HG03060 (cell line): ENCODE data around the gene CNN1.
"Not testable (repeated sequence)": the region's sequence is repeated elsewhere in the genome, so short reads cannot be mapped to it uniquely, and the experiment has no call there.

ENCODE experiments used
- ATAC-seq: cut with Tn5 transposase; IDR thresholded peaks from one replicate; pipeline ENCODE4 v1.9.1; 2021; ENCODE audit warnings: low read depth, moderate number of reproducible peaks; ENCODE audit not compliant: unreplicated experiment

CNN1 gene

DNA sequence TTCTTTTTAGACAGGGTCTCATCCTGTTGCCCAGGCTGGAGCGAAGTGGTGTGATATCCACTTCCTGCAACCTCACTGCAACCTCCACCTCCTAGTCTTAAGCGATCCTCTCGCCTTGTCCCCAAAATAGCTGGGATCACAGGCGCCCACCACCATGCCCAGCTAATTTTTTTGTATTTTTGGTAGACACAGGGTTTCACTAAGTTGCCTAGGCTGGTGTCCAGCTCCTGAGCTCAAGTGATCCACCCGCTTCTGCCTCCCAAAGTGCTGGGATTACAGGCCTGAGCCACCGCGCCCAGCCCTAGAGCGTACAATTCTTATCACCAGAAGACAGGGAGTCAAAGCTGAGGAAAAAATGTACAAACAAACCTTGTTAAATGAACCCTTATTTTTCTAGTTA, 24.9 kb downstream of the CNN1 start:
- no peak for ATAC-seq

DNA sequence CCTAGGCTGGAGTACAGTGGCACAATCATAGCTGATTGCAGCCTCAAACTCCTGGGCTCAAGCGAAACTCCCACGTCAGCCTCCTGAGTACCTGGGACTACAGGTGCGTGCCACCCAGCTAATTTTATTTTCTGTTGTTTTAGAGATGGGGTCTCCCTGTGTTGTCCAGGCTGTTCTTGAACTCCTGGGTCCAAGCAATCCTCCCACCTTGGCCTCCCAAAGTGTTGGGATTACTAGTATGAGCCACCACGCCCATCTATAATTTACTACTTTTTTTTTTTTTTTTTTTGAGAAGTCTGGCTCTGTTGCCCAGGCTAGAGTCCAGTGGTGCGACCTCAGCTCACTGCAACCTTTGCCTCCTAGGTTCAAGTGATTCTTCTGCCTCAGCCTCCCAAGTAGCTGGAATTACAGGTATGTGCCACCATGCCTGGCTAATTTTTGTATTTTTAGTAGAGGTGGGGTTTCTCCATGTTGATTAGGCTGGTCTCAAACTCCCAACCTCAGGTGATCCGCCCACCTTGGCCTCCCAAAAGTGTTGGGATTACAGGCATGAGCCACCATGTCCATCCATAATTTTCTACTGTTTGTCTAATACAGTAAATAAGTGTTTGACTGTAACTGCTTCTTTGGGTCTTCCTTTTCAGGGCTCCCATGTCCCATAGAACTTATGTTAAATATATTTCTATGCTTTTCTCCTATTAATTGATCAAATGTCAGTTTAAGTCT, 25.6 kb downstream of the CNN1 start:
- ATAC-seq, result not testable (repeated sequence)

DNA sequence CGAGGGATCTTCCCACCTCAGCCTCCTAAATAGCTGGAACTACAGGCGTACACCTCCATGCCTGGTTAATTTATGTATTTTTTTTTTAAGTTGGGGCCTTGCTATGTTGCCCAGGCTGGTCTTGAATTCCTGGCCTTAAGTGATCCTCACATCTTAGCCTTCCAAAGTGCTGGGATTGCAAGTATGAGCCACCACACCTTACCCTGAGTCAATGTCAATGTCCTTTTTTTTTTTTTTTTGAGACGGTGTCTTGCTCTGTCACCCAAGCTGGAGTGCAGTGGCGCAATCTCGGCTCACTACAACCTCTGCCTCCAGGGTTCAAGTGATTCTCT, 27.0 kb downstream of the CNN1 start:
- ATAC-seq, result not testable (repeated sequence)

DNA sequence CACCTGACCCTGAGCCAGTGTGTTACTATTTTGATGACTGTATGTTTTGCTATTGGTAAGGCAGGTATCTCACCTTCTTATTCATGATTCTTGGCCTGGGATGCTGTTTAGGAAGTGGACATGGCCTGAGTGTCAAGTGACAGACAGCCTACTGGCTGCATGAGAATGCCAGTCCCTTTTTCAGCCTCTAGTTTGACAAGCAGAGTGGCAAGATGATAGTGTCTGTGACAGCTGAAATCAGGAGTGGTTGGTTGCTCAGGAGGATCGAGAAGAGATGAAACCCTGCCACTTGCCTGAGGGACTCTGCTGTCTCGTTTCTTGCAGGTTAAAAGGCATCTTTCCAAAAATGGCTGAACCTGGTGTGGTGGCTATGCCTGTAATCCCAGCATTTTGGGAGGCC, 27.5 kb downstream of the CNN1 start:
- no peak for ATAC-seq

DNA sequence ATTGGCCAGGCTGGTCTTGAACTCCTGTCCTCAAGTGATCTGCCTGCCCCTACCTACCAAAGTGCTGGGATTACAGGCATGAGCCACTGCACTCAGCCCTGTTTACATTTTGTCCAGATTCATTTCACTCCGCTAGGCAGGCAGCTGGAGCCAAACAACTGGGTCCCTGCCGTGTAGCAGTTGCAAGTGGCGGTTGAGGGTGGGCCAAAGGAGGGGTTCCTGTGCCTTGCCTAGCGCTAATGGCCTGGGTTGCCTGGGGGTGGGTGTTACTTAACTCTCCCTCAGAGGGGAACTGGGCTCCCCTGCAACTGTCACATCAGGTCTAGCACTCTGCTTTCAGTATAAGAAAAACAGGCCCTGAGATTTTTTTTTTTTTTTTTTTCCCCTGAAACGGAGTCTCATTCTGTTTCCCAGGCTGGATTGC, 31.4 kb downstream of the CNN1 start:
- no peak for ATAC-seq

DNA sequence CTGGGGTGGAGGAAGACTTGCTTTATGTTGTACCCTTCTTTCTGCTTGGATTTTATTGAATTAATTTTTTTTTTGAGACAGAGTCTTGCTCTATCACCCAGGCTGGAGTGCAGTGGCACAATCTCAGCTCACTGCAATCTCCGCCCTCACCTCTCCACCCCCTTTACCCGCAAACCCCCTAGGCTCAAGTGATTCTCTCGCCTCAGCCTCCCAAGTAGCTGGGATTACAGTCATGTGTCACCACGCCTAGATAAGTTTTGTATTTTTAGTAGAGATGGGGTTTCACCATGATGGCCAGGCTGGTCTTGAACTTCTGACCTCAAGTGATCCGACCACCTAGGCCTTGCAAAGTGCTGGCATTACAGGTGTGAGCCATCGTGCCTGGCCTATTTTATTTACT, 34.7 kb downstream of the CNN1 start:
- ATAC-seq, result not testable (repeated sequence)

DNA sequence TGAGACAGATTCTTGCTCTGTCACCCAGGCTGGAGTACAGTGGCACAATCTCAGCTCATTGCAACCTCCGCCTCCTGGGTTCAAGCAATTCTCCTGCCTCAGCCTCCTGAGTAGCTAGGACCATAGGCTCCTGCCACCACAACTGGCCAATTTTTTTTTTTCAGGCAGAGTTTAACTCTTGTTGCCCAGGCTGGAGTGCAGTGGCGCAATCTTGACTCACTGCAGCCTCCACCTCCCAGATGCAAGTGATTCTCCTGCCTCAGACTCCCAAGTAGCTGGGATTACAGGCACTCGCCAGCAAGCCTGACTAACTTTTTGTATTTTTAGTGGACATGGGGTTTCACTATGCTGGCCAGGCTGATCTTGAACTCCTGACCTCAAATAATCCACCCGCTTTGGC, 35.1 kb downstream of the CNN1 start:
- ATAC-seq, result not testable (repeated sequence)

DNA sequence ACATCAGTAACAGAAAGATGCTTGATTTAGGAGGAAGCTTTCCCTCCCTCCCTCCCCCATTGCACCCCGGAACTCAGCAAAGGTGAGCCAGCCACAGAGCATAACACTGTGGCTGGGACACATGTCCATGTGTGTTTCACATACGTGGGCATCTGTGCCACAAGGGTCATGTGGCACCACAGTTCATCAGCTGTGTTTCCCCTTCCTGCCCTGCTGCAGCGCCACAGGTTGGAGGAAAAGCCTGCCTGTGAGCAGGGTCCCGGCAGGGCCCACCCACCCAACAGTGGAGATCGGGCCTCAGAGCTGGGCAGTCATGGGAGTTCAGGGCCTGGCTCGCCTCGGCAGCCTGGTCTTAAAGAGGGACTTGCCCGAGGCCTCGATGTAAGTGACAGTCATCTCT, 36.0 kb downstream of the CNN1 start:
- ATAC-seq, result no peak

DNA sequence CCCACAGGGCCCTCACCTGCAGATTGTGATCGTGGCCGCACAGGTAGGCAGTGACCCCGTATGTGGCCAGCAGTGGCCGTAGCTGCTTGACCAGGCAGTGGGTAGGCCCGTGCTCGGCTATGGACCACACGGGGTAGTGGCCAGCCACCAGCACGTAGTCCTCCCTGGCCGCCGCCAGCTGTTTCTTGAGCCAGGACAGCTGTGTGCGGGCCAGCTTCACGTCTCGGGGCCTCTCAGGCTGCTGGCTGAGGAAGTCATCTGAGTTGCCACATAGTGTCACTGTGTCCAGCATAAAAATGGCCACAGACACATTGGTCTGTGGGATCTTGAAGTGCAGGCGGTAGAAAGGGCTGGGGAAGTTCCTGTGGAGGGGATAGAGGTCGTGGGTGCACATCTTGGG, 37.6 kb downstream of the CNN1 start:
- ATAC-seq, result no peak

DNA sequence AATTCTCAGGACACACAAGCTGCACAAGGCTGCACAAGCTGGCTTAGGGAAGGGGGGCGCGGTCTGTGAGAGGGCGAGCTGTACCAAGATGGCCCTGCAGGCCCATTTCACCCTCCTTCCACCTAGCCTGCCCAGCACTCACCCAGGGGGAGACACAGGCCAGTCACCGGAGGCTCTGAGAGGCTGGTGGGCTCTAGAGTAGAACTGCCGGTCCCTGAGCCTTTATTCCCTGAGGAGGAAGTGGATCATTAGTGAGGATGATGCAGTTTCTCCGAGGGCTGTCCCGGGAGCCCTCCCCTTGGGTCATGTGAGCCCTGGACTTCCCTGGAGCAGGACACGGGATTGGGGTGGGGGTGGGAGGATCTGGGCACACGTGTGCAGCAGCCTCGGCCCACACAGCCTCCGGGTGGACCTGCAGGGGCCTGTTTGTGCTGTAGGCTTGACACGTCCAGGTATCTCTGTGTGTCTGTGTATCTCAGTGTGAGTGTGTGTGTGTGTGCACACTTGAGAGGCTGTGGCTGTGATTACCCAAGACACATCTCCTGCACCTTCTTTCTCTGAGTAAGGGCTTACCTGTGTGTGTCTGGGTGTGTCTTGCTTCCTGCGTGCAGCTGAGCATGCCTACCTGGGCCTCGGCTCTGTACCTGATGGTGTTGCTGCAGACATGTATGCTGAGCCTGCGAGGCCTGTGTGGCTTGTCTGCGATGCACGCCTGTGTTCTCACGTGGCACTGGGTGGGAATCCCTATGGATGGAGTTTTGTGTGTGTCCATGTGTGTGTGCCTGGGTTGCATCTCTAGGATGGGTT, 39.0 kb downstream of the CNN1 start, which contains the start of gene ACP5:
Gene ACP5, minus strand, starts transcription at position 195 of the 807 bp plus-strand sequence. CDS start 328 bp downstream, outside the sequence.
- no peak for ATAC-seq

DNA sequence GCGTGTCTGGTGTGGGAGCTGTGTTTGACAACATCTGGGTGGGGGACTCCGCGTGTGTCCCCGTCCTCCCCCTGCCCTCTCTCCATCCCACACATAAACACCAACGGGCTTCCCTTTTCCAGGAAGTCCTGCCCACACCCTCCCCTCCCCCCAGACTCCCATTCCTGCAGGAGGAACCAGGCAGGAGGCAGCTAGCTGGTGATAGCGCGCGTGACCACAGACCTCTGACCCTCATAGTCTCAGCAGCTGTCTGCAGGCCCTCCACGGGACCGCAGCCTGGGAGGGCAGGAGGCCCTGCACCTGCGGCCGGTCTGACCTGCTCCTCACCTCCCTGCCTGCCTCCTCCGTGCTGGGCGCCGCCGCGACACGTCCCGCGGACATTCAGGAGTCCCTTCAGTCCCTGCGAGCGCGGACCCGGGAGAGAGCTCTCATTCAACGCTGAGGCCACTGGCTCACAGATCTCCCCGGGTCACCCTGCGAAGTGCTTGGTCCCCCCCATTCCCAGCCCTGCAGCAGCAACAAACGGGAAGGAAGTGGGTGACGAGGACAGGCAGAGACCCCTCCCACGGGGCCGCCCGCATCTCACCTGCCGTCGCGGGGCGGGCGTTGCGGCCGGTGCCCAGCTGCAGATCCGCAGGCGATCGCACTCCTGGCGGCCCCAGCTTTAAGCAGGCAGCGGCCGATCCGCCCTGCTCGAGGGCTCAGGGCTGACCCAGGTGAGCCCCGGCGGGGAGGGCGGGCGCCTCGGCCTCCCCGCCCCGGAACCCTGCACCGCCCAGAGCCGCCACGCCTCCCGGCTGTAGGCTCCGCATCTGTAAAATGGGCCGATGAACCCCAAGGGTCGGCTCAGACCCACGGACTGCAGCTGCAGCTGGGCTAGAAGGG, 39.8 kb downstream of the CNN1 start:
- no peak for ATAC-seq

DNA sequence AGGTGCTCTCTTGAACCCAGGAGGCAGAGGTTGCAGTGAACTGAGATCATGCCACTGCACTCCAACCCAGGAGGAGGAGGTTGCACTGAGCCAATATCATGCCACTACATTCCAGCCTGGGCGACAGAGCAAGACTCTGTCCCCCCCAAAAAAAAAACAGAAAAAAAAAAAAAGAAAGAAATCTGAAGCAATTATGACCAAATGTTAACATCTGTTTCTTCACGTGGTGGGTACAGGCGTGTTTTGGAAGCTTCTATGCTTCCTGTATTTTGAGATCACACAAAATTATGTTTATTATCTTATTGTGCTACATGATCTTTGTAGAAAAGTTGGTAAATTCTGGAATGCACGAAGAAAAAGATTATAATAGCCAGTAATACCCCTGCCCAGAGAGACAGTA, 41.5 kb downstream of the CNN1 start:
- ATAC-seq, result no peak

DNA sequence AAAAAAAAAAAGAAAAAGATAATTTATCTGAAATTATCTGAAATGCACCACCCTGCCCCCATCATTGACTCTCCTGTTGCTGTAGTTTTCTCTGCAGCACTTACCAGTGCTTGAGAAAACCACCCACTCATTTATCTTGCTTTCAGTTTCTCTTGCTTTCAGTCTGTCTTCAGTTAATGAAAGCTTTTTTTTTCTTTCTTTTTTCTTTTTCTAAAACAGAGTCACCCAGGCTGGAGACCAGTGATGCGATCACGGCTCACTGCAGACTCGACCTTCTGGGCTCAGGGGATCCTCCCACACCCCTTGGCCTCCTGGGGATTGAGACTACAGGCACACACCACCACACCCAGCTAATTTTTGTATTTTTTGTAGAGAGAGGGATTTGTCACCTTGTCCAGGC, 43.1 kb downstream of the CNN1 start:
- ATAC-seq, result peak; percentile 80

DNA sequence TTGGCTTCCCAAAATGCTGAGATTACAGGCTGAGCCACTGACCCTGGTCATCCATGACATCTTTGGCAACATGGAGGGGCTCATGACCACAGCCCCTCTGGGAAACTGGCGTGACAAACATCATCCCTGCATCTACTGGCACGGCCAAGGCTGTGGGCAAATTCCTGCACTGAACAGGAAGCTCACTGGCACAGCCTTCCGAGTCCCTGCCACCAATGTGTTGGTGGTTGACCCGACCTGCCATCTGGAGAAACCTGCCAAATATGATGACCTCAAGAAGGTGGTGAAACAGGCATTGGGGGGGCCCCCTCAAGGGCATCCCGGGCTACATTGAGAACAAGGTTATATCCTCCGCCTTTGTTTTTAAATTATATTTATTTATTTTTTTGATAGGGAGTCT, 47.7 kb downstream of the CNN1 start:
- ATAC-seq, result no peak

DNA sequence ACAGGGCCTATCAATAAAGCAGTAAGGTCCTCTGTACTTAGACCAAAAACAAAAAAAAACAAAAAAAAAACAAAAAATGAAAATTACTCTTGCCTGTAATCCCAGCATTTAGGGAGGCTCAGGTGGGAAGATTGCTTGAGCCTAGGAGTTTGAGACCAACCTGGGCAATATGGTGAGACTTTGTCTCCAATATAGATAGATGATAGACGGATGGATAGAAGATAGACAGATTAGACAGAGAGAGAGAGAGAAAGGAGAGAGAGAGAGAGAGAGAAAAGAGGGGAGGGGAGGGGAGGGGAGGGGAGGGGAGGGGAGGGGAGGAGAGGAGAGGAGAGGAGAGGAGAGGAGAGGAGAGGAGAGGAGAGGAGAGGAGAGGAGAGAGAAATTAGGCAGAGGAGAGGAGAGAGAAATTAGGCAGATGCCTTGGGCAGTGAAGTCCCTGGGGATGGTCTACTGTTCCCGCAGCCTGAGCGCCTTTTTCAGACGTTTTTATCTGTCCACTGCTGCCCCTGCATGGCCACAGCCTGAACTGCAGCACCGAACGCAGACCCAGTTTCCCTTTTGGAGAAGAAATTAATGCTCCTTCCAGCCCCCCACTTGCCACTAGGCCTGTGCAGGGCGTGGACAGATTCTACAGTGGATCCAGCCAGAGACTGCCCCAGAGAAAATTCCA, 48.8 kb downstream of the CNN1 start:
- ATAC-seq, result no peak

DNA sequence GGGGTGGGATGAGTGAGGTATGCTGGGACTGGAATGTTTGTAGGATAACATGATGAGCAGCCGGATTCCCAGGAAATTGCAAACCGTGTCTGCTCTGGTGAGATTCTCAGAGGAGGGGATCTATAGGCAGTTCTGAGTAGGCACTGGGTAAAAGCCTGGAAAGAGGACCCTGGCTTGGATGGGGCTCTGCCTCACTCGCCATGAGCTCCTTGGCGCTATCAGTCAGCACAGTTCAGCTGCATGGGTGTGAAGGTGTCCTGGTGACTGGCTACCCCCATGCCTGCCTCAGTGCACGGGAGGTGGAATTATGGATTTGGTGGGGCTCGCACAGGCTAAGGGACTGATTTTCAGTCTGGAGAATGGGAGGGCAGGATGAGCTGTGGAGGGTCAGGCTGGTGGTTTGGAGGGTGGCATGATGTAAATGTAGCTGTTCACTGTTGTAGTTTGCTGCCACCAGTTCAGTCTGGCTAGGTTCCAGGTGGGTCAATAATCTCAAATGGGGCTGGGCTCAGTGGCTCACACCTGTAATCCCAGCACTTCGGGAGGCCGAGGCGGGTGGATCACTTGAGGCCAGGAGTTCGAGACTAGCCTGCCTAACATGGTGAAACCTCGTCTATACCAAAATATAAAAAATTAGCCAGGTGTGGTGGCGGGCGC, 49.5 kb downstream of the CNN1 start:
- no peak for ATAC-seq

DNA sequence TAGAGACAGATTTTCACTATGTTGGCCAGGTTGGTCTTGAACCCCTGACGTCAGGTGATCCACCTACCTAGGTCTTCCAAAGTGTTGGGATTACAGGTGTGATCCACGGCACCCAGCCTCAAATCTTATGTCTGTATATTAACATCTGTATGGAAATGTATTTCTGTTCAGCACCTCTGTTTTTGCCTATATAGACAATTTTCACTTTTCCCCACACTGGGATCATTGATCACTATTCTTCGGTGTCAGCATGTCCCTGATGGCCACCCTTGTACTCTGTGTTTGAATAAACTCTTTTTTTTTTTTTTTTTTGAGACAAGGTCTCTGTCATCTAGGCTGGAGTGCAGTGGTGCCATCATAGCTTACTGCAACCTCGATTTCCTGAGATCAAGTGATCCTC, 55.4 kb downstream of the CNN1 start:
- ATAC-seq, result no peak

DNA sequence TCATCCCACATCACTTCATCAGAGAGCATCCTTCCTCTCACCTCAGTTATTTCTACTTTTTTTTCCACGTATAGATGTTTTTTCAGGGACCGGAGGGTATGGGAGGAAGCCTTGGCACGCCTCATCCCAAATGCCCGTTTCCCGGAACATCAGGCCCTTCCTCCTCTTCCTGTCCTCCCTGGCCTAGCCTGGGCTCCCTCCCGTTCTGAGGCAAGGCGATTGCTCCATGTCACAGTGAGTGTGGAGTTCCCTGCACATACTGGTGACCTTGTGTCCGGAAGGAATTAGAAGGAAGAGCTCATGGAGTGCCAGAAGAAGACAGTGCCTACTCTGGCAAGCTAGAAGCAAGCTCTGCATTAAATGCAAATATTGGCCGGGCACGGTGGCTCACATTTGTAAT, 57.5 kb downstream of the CNN1 start:
- ATAC-seq, result no peak

DNA sequence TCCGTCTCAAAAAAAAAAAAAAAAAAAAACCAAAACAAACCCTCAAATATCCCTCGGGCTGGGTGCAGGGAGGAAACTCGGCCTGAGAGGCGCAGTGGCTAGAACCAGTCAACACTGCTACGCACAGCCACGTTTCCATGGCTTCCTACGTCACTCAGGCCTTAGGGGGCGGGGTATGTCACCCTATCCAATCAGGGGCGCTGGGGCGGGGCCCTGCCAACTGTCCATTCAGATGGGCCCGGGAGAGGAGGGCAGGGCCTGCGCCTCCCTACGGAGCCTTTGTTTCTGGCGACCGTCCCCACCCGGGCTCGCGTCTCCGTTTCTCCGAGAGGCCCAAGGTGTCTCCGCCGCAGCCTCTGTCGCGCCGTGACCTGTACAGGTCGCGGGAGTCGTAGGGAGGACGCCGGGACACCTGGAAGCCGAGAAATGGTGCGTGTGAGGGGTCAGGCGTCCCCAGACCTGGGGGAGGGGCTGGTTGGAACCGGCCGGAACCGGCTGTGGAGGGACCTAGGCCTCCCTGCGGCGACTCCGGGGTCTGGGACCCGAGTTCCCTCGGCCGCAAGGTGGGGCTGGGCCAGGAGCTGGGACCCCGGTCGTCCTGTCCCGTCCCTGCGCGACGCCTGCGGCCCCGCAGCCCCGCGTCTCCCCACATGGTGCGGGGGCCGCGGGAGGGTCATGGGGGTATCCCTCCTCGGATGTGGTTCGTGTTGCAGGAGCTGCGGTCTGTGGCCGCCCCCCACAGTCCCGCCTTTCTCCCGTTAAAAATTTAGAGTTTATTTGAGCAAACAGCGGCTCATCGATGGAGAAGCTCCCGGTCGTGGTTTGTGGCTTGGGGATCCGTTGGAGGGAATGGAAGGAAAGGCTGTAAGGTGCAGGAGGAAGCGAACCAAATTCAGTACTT, 58.8 kb downstream of the CNN1 start, which contains the start of gene ZNF627:
Gene ZNF627, plus strand, starts transcription at position 282 of the 901 bp plus-strand sequence. Its CDS starts 145 bp downstream, at position 427.
- ATAC-seq, result peak; percentile 97
